NCI-H1694 (cell line): Measurements from ENCODE around the gene FXN.
"Not testable (repeated sequence)": the region's sequence is repeated elsewhere in the genome, so short reads cannot be mapped to it uniquely, and the experiment has no call there.

ENCODE experiments used
- DNase-seq: peaks from one replicate; lab custom pipeline; 2025; lab: John Stamatoyannopoulos, UW

Gene FXN

DNA sequence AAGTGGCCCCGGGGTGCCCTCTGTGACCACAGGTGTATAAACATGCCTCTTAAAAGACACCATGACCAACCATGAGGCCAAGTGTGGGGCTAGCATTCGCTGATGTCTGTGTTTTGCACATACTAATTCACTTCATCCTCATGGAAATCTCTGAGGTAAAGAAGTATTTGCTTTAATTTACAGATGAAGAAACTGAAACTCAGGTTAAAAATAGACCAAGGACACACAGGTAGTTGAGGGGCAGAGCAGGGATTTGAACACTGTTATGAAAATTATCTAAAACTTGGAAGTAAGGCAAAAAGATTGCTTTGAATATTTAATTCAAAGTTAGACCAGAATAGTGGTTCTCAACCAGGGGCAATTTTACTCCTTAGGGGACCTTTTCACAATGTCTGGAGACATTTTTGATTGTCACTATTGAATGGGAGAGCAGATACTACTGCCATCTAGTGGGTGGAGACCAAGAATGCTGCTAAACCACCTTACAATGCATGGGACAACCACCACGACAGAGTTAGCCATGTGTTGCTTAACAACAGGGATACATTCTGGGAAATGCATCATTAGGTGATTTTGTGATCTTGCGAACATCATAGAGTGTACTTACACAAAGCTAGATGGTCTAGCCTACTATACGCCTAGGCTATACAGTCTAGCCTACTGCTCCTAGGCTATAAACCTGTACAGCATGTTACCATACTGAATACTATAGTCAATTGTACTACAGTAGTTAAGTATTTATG, 8.0 kb upstream of the FXN start:
- peak; percentile 40 for DNase-seq

GRCh38 chr9:69028754-69029153, 6.8 kb upstream of the FXN start:
- DNase-seq, result no peak

- DNase-seq, result no peak
Observed at GRCh38 chr9:69029535-69029934, 6.0 kb upstream of the FXN start.

GRCh38 chr9:69030851-69031645, 4.5 kb upstream of the FXN start:
- no peak for DNase-seq

DNA sequence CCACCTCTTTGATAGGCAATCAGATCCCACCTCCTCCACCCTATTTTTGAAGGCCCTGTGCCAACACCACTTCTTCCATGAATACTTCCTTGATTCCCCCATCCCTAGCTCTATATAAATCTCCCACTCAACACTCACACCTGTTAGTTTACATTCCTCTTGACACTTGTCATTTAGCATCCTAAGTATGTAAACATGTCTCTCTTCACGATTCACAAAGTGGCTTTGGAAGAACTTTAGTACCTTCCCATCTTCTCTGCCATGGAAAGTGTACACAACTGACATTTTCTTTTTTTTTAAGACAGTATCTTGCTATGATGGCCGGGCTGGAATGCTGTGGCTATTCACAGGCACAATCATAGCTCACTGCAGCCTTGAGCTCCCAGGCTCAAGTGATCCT, 1.5 kb upstream of the FXN start:
- DNase-seq, result no peak

DNA sequence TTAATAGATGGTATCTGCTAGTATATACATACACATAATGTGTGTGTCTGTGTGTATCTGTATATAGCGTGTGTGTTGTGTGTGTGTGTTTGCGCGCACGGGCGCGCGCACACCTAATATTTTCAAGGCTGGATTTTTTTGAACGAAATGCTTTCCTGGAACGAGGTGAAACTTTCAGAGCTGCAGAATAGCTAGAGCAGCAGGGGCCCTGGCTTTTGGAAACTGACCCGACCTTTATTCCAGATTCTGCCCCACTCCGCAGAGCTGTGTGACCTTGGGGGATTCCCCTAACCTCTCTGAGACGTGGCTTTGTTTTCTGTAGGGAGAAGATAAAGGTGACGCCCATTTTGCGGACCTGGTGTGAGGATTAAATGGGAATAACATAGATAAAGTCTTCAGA, 757 bp downstream of the FXN start:
- DNase-seq, result no peak

DNA sequence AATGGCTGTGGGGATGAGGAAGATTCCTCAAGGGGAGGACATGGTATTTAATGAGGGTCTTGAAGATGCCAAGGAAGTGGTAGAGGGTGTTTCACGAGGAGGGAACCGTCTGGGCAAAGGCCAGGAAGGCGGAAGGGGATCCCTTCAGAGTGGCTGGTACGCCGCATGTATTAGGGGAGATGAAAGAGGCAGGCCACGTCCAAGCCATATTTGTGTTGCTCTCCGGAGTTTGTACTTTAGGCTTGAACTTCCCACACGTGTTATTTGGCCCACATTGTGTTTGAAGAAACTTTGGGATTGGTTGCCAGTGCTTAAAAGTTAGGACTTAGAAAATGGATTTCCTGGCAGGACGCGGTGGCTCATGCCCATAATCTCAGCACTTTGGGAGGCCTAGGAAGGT, 1.2 kb downstream of the FXN start:
- DNase-seq, result no peak

DNA sequence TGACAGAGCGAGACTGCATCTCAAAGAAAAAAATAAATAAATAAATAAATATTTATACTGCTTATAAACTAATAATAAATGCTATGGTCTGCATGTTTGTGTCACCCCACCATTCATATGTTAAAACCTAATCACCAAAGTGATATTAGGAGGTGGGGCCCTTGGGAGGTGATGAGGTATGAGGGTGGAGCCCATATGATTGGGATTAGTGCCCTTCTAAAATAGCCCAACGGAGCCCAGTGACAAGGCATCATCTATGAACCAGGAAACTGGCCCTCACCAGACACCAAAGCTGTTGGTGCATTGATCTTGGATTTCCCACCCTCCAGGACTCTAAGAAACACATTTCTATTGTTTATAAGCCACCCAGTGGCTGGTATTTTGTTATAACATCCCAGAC, 5.1 kb downstream of the FXN start:
- no peak for DNase-seq

- no peak for DNase-seq
Observed at GRCh38 chr9:69044240-69045219, 9.0 kb downstream of the FXN start.

- DNase-seq, result no peak
Observed at GRCh38 chr9:69045821-69046220, 10.3 kb downstream of the FXN start.

- DNase-seq, result no peak
Observed at GRCh38 chr9:69046723-69047122, 11.2 kb downstream of the FXN start.

DNA sequence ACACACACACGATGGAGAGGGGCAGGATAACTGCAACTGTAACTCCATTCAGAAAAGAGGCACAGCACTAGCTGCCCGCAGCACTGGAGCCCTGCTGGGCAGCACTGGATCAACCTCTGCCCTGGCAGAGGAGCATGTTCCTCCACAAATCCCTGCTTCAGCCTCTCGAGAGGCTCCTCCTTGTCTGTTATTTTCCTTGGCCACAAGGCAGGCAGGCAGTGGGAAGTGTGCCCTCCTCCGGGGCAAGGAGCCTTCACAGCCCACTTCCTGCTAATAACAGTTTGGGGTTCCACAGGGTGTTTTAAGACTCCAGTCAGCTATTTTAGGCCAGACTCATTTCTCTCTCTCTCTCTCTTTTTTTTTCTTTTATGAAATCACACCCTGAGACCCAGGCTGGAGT, 11.8 kb downstream of the FXN start:
- no peak for DNase-seq

DNA sequence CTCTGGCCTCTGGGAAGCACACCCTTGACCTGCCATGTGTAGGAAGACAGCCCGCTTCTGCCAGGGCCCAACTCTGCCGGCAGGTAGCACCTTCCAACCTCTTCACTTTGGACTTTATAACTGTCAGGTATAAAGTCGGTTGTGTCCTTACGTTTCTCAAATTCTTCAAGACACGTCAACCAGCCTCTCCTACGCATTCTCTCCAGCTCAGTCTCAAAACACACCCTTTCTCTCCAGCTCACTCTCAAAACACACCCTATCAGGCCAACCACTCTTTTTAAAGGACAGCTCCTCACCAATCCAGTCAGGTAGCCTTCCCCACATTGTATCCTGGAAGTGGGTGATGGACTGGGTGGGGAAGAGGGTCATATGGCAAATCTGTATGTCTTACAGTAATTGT, 13.5 kb downstream of the FXN start:
- DNase-seq, result no peak

- not testable (repeated sequence) for DNase-seq
Observed at GRCh38 chr9:69050936-69051335, 15.4 kb downstream of the FXN start.

- DNase-seq, result no peak
Observed at GRCh38 chr9:69054989-69055388, 19.4 kb downstream of the FXN start.

DNA sequence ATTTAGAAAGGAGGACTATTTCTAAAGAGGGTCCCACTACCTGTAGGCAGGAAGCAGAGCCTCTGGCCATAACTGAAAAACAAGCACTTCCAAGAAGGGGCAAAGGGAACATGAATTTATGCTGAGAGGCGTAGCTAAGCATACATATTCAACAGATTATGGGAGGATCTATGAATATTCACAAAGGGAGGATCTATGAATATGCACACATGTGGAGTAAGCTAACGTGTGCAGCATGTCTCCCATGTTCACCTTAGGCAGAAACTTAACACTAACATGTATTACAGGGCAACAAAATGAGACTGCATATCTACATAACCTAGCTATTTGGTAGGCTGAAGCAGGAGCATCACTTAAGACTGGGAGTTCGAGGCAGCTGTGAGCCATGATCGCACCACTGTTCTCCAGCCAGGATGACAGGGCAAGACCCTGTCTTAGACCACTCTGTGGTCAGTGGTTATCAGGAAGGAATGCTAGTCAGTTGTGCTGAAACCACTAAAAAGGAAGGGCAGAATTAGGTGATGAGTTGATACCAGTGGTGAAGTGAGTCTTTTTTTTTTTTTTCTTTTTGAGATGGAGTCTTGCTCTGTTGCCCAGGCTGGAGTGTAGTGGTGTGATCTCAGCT, 20.8 kb downstream of the FXN start:
- DNase-seq, result no peak

DNA sequence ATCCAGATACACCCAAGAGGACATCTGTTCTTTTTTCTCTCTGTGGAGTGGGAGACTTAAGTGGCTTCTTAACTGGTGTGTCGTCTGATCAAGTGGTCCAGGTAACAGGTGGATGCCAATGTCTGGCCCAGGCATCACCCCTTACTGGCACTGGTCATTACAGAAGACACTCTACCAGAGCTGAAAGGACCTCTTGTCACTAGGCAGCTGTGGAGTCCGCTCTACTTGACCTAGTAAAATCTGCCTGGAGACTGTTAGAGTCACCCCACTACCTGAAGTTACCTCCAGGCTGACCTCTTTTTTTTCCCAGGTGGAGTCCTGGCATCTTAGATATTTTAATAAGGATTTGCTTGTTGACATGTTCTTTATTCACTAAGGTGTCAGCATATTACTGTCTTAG, 22.5 kb downstream of the FXN start:
- no peak for DNase-seq

- DNase-seq, result no peak
Observed at GRCh38 chr9:69060766-69061165, 25.2 kb downstream of the FXN start.

DNA sequence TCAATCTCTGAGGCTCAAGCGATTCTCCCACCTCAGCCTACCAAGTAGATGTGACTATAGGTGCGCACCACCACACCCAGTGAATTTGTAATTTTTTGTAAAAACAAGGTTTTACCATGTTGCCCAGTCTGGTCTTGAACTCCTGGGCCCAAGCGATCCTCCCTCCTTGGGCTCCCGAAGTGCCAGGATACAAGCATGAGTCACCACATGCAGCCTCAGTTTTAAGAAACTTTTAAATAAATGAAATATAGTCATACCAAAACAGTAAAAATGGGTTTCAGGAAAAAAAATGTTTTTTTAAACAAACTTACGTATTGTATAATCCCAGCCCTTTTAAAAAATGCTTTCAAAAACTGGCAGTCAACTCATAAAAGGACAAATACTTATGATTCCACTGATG, 26.6 kb downstream of the FXN start:
- no peak for DNase-seq

GRCh38 chr9:69063839-69064238, 28.3 kb downstream of the FXN start:
- DNase-seq, result no peak

DNA sequence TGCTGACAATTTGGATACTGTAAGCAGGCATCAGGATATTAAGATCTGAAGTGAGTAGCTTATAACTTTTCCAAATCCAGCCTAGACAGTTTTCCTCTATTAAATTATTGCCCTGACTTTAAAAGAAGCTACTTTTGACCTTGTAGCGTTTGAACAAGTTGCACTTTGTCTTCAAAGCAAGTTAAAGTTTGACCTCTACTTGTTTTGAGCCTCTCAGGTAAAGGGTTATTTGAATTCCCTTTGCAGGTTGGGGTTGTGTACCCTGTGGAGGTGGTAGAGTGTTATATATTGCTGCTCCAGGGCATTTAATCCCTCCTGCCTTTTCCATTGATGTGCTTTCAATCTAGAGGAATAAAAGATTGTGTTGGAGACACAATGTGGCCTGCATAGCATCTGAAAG, 30.1 kb downstream of the FXN start:
- DNase-seq, result no peak

GRCh38 chr9:69066955-69067354, 31.4 kb downstream of the FXN start:
- no peak for DNase-seq
